HTERT RPE-1 (cell line): ENCODE measurements around the gene DRC1.
"Not testable (repeated sequence)": the region's sequence is repeated elsewhere in the genome, so short reads cannot be mapped to it uniquely, and the experiment has no call there.

ENCODE experiments used
- in situ Hi-C: fragments of 300-500 bp; cut with MboI; formaldehyde crosslinking; loops from 4 replicates; pipeline ENCODE4 v1.14.3; 2020; ENCODE audit warnings: low sequenced_read_pairs

The DRC1 gene

GRCh38 chr2:26462511-26463243 is 61.0 kb downstream of the DRC1 start:
- in situ Hi-C loops: no loop called here

GRCh38 chr2:26463244-26464192 is 61.8 kb downstream of the DRC1 start:
- in situ Hi-C loops: no loop called here

GRCh38 chr2:26464390-26465265 is 62.9 kb downstream of the DRC1 start:
- in situ Hi-C loops: no loop called here

GRCh38 chr2:26465266-26465925 is 63.7 kb downstream of the DRC1 start:
- in situ Hi-C loops: no loop called here

- in situ Hi-C loops: no loop called here
Observed at GRCh38 chr2:26465981-26466471, 64.3 kb downstream of the DRC1 start.

GRCh38 chr2:26466662-26467310 is 65.1 kb downstream of the DRC1 start:
- in situ Hi-C loops: no loop called here

GRCh38 chr2:26468544-26468943 is 66.8 kb downstream of the DRC1 start:
- in situ Hi-C loops: not testable (repeated sequence)

- in situ Hi-C loops: no loop called here
Observed at GRCh38 chr2:26469092-26469710, 67.5 kb downstream of the DRC1 start.

- in situ Hi-C loops: no loop called here
Observed at GRCh38 chr2:26469955-26470354, 68.2 kb downstream of the DRC1 start.

GRCh38 chr2:26470601-26471260 is 69.0 kb downstream of the DRC1 start:
- in situ Hi-C loops: no loop called here

- in situ Hi-C loops: no loop called here
Observed at GRCh38 chr2:26471289-26471688, 69.6 kb downstream of the DRC1 start.

- in situ Hi-C loops: no loop called here
Observed at GRCh38 chr2:26471766-26472706, 70.3 kb downstream of the DRC1 start.

- in situ Hi-C loops: no loop called here
Observed at GRCh38 chr2:26472821-26473655, 71.3 kb downstream of the DRC1 start.

- in situ Hi-C loops: no loop called here
Observed at GRCh38 chr2:26473796-26474195, 72.1 kb downstream of the DRC1 start.

GRCh38 chr2:26474261-26474785 is 72.6 kb downstream of the DRC1 start:
- in situ Hi-C loops: no loop called here

- in situ Hi-C loops: no loop called here
Observed at GRCh38 chr2:26475037-26475436, 73.3 kb downstream of the DRC1 start.
